Adipocyte (in vitro differentiated cells): ENCODE results near the gene KRT71.
"Not testable (repeated sequence)": the region's sequence is repeated elsewhere in the genome, so short reads cannot be mapped to it uniquely, and the experiment has no call there.

Source experiments
- DNase-seq: peaks from one replicate; pipeline ENCODE4 v3.0.0-alpha.2; 2015; ENCODE audit warnings: low read depth
- H3K27me3 ChIP-seq: replicated peaks from 2 replicates; pipeline ENCODE4 v1.7.0; 2013; ENCODE audit warnings: mild to moderate bottlenecking, low read length, moderate library complexity; ENCODE audit not compliant: control insufficient read depth, insufficient read depth
- H3K36me3 ChIP-seq: 2 replicates; pipeline ENCODE4 v1.7.0; 2013; ENCODE audit warnings: low read length, mild to moderate bottlenecking, moderate library complexity; ENCODE audit not compliant: control insufficient read depth, insufficient read depth, severe bottlenecking
- H3K4me1 ChIP-seq: 2 replicates; pipeline ENCODE4 v1.7.0; 2013; ENCODE audit warnings: mild to moderate bottlenecking, low read length, moderate library complexity; ENCODE audit not compliant: control insufficient read depth, insufficient read depth
- H3K4me3 ChIP-seq: 2 replicates; pipeline ENCODE4 v1.7.0; 2013; ENCODE audit warnings: mild to moderate bottlenecking, low read length, moderate library complexity
- H3K9ac ChIP-seq: 2 replicates; pipeline ENCODE4 v1.7.0; 2013; ENCODE audit warnings: mild to moderate bottlenecking, low read length, moderate library complexity
- H3K9me3 ChIP-seq: 2 replicates; pipeline ENCODE4 v1.7.0; 2013; ENCODE audit warnings: mild to moderate bottlenecking, low read length, moderate library complexity; ENCODE audit not compliant: control insufficient read depth

The KRT71 gene

GRCh38 chr12:52552681-52553195 is at the start of gene KRT71:
TSS of gene KRT71 (minus strand) at chr12:52553145. CDS start at chr12:52553077, 68 bp downstream.
- Histone ChIP-seq H3K36me3 (no peaks in the 10 kb centered on the region), H3K4me3 (no peak within 1 kb of the TSS), H3K27me3 (peaks cover 79% of the 10 kb centered on the region), H3K9ac (no peak within 1 kb of the TSS), H3K4me1 (no peaks in the 10 kb centered on the region), H3K9me3 (no peaks in the 10 kb centered on the region)
- DNase-seq: no peak

- Histone ChIP-seq H3K27me3 (peaks cover 66% of the 10 kb centered on the region), H3K4me1 (no peaks in the 10 kb centered on the region), H3K4me3 (no peak overlapping the region), H3K9me3 (peaks cover 4% of the 10 kb centered on the region), H3K9ac (no peak overlapping the region), H3K36me3 (no peaks in the 10 kb centered on the region)
- DNase-seq: no peak
These were observed 49.6 kb upstream of the KRT71 start for GRCh38 chr12:52602552-52602951.

DNA sequence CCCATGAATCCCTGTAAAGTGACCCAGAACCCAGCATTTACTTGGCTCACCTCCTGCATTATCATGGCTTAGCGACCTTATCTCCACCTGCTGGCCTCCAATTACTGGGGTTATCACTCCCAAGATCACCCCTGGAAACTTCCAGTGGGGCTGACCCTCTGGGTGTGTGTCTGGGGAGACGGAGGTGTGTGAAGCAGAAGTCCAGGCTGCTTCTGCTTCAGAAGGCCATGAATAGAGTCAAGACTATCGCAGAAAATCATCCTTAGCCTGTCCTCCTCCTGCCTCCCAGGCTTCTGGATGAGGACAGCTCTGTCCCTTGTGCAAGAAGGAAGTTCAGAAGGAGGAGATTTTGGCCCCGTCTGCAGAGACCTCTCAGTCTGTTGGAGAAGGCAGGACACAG is 48.7 kb upstream of the KRT71 start:
- H3K4me1 ChIP-seq: no peaks in the 10 kb centered on the region
- no peaks in the 10 kb centered on the region for H3K36me3 ChIP-seq
- no peak overlapping the region for H3K4me3 ChIP-seq
- H3K9me3 ChIP-seq: peaks cover 4% of the 10 kb centered on the region
- no peak overlapping the region for H3K9ac ChIP-seq
- DNase-seq: no peak
- peaks cover 57% of the 10 kb centered on the region for H3K27me3 ChIP-seq

GRCh38 chr12:52600941-52601481 is 48.1 kb upstream of the KRT71 start, which contains the start of gene KRT72:
TSS of gene KRT72 (minus strand) at chr12:52601463. CDS start at chr12:52601452, 11 bp downstream.
- no peaks in the 10 kb centered on the region for H3K4me1 ChIP-seq
- H3K27me3 ChIP-seq: peaks cover 51% of the 10 kb centered on the region
- no peak within 1 kb of the TSS for H3K4me3 ChIP-seq
- DNase-seq: no peak
- no peaks in the 10 kb centered on the region for H3K36me3 ChIP-seq
- H3K9me3 ChIP-seq: peaks cover 4% of the 10 kb centered on the region
- H3K9ac ChIP-seq: no peak within 1 kb of the TSS

DNA sequence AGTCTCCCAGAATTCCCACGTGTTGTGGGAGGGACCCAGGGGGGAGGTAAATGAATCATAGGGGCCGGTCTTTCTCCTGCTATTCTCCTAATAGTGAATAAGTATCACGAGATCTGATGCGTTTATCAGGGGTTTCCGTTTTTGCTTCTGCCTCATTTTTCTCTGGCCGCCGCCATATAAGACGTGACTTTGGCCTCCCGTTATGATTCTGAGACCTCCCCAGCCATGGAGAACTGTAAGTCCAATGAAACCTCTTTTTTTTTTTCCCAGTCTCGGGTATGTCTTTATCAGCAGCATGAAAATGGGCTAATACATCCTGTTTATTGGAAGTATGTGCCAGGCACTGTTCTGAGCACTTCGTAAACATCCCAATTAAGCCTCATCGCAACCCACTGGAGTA is 47.5 kb upstream of the KRT71 start:
- Histone ChIP-seq H3K4me1 (no peaks in the 10 kb centered on the region), H3K27me3 (peaks cover 46% of the 10 kb centered on the region), H3K4me3 (no peak overlapping the region), H3K9me3 (peaks cover 4% of the 10 kb centered on the region), H3K9ac (no peak overlapping the region), H3K36me3 (no peaks in the 10 kb centered on the region)
- DNase-seq: no peak

DNA sequence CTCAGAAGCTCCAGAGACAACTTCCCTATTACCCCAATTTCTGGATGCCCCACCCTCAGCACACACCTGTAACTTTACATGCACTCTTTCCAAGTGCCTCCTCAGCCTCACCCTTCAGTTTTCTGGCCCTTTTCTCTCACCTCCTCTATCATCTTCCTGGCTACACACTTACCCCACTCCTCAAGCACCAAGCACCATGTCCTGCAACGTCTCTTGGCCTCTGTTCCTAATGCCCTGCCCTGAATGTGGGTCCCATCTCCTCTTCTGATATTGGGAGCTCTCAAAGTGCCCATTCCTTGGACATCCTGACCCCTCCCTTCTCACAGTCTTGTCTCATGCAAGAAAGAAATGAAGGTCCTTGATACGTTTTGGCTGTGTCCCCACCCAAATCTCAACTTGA is 47.1 kb upstream of the KRT71 start:
- no peak for DNase-seq
- no peaks in the 10 kb centered on the region for H3K36me3 ChIP-seq
- no peak overlapping the region for H3K9ac ChIP-seq
- H3K4me1 ChIP-seq: no peaks in the 10 kb centered on the region
- peaks cover 4% of the 10 kb centered on the region for H3K9me3 ChIP-seq
- H3K27me3 ChIP-seq: peaks cover 43% of the 10 kb centered on the region
- H3K4me3 ChIP-seq: no peak overlapping the region

GRCh38 chr12:52598966-52599365 is 46.0 kb upstream of the KRT71 start:
- Histone ChIP-seq H3K27me3 (peaks cover 37% of the 10 kb centered on the region), H3K9me3 (peaks cover 4% of the 10 kb centered on the region)
- no peak for DNase-seq

DNA sequence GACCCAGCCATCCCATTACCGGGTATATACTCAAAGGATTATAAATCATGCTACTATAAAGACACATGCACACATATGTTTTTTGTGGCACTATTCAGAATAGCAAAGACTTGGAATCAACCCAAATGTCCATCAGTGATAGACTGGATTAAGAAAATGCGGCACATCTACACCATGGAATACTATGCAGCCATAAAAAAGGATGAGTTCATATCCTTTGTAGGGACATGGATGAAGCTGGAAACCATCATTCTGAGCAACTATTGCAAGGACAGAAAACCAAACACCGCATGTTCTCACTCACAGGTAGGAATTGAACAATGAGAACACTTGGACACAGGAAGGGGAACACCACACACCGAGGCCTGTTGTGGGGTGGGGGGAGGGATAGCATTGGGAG is 41.3 kb upstream of the KRT71 start:
- not testable (repeated sequence) for H3K4me3 ChIP-seq, DNase-seq, H3K36me3 ChIP-seq, H3K4me1 ChIP-seq, H3K9ac ChIP-seq, H3K9me3 ChIP-seq
- peaks cover 31% of the 10 kb centered on the region for H3K27me3 ChIP-seq

More at GRCh38 chr12:52598966-52599365, 46.0 kb upstream of the KRT71 start:
- H3K36me3 ChIP-seq: no peaks in the 10 kb centered on the region
- H3K9ac ChIP-seq: no peak overlapping the region
- no peaks in the 10 kb centered on the region for H3K4me1 ChIP-seq
- H3K4me3 ChIP-seq: no peak overlapping the region

GRCh38 chr12:52591521-52591920 is 38.6 kb upstream of the KRT71 start:
- no peaks in the 10 kb centered on the region for H3K9me3 ChIP-seq
- peaks cover 50% of the 10 kb centered on the region for H3K27me3 ChIP-seq
- H3K4me3 ChIP-seq: no peak overlapping the region
- DNase-seq: no peak
- H3K36me3 ChIP-seq: no peaks in the 10 kb centered on the region
- no peak overlapping the region for H3K9ac ChIP-seq
- no peaks in the 10 kb centered on the region for H3K4me1 ChIP-seq

- no peaks in the 10 kb centered on the region for H3K4me1 ChIP-seq
- no peaks in the 10 kb centered on the region for H3K36me3 ChIP-seq
- no peak overlapping the region for H3K9ac ChIP-seq
- no peak for DNase-seq
- no peaks in the 10 kb centered on the region for H3K9me3 ChIP-seq
- no peak overlapping the region for H3K4me3 ChIP-seq
- H3K27me3 ChIP-seq: peaks cover 55% of the 10 kb centered on the region
These were observed 37.1 kb upstream of the KRT71 start for GRCh38 chr12:52590021-52590420.

DNA sequence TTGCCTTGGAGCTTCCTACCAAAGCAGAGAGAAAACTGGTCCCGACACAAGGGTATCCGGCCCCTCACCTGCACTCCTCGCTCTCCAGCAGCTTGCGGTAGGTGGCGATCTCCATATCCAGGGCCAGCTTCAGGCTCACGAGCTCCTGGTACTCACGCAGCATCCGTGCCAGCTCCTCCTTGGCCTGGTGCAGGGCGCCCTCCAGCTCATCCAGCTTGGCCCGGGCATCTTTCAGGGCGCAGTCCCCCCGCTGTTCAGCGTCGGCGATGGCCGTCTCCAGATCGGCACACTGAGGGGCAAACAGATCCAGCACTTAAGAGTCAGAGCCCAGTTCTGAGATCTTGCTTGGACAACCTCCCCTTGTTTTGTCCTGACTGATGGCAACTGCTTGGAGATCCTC is 34.6 kb upstream of the KRT71 start:
- no peak overlapping the region for H3K4me3 ChIP-seq
- no peak overlapping the region for H3K9ac ChIP-seq
- H3K27me3 ChIP-seq: peaks cover 58% of the 10 kb centered on the region
- no peaks in the 10 kb centered on the region for H3K4me1 ChIP-seq
- no peak for DNase-seq
- H3K36me3 ChIP-seq: no peaks in the 10 kb centered on the region
- H3K9me3 ChIP-seq: no peaks in the 10 kb centered on the region

- Histone ChIP-seq H3K4me3 (no peak overlapping the region), H3K4me1 (no peaks in the 10 kb centered on the region), H3K9me3 (no peaks in the 10 kb centered on the region), H3K9ac (no peak overlapping the region), H3K27me3 (peaks cover 45% of the 10 kb centered on the region), H3K36me3 (no peaks in the 10 kb centered on the region)
- DNase-seq: no peak
These were observed 33.0 kb upstream of the KRT71 start for GRCh38 chr12:52585946-52586345.
